Activated CD4-positive, alpha-beta T cell treated with anti-CD3 and anti-CD28 coated beads for 36 hours (primary cell): Measurements from ENCODE around the gene SDC3. TPM values are rescaled to one million over a fixed set of nuclear protein-coding genes. Genes with fewer than 3 reads are reported as not detected.

Source experiments
- ATAC-seq: fragments of 200-7000 bp; cut with Tn5 transposase; one replicate; pipeline ENCODE4 v1.10.0; 2021; ENCODE audit warnings: mild to moderate bottlenecking, moderate library complexity
- CTCF ChIA-PET: fragments of 350-600 bp; sonication (Branson Sonifier 250); formaldehyde crosslinking; loops from one replicate; lab custom pipeline; 2021; ENCODE audit warnings: antibody characterized with exemption; lab: Charles Lee
- POLR2A ChIA-PET: fragments of 350-600 bp; sonication (Branson Sonifier 250); formaldehyde crosslinking; loops from one replicate; lab custom pipeline; 2021; ENCODE audit warnings: antibody characterized with exemption, inconsistent platforms; lab: Charles Lee
- DNase-seq: peaks from one replicate; pipeline ENCODE4 v3.0.0-alpha.2; 2020
- H3K27ac Mint-ChIP-seq: one replicate; pipeline ENCODE4 v1.8.0; 2021; ENCODE audit warnings: mixed read lengths
- H3K27me3 Mint-ChIP-seq: one replicate; pipeline ENCODE4 v1.8.0; 2021; ENCODE audit warnings: mixed read lengths
- H3K36me3 Mint-ChIP-seq: one replicate; pipeline ENCODE4 v1.8.0; 2021; ENCODE audit warnings: low read depth, mixed read lengths
- H3K4me1 Mint-ChIP-seq: one replicate; pipeline ENCODE4 v1.8.0; 2021; ENCODE audit warnings: mixed read lengths
- H3K4me3 Mint-ChIP-seq: one replicate; pipeline ENCODE4 v1.8.0; 2021; ENCODE audit warnings: mild to moderate bottlenecking, moderate library complexity, mixed read lengths
- H3K9me3 Mint-ChIP-seq: one replicate; pipeline ENCODE4 v1.8.0; 2021; ENCODE audit warnings: low read depth, mixed read lengths
- intact Hi-C, 2 experiments: fragments of 100-400 bp; cut with DNase I in 1 of 2; cut with micrococcal nuclease in 1 of 2; formaldehyde crosslinking; loops; one replicate each; pipeline versions ENCODE4 v1.14.2 to v1.15.1; 2022 to 2024; cut with DNase I, micrococcal nuclease
- total RNA-seq, 2 experiments: library from RNA; stranded (reverse); gene quantifications; one replicate each; pipeline ENCODE4 v1.2.3, GENCODE V29; 2021

SDC3 gene
- total RNA-seq, 2 experiments from 2014 or later, result 0.18 to 0.37 TPM

DNA sequence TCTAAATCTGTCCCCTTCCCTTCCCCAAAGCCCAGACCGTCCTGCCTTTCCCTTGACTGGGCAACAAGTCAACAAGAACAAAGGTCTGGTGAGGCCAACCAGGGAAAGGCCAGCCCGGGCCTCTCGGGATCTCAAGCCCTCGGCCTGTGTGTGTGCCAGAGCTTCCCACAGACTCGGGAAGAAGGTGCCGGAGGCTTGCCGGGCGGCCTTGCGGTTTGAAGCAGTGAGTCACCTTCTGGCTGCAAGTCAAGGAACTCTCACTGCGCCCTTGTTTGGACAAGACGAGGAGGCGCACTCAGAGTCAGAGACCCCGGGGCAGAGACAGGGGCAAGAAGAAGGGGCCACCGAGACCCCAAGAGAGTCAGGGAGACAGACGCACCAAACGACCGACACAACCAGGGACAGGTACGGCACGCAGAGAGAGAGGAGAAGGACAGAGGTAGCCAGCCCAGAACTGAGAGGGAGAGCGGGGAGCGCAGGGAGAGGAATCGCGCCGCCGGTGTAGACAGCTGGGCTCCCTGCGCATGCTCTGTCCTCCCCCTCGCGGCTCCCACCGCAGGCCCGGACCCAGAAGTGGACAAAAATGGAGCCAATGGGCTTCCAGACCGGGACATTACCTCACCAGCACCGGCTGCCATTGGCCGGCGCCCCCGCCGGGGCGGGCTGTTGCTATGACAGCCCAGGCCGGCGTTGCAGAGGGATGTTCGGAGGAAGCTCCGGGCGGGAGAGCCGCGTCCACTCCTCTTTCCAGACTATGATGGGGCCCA is 84.4 kb downstream of the SDC3 start:
- H3K4me3 Mint-ChIP-seq, result peak overlapping the region; percentile 61
- POLR2A ChIA-PET, result interaction anchor here (0.6 kb wide), 2 partner anchors 67 to 202 kb away, joined by 3 read pairs; partner anchors contain the start of gene LAPTM5
- CTCF ChIA-PET, result interaction anchor here (0.6 to 1.2 kb wide), 3 partner anchors 10 to 104 kb away, joined by 3 to 6 read pairs (median 6); no protein-coding TSS in a partner anchor

DNA sequence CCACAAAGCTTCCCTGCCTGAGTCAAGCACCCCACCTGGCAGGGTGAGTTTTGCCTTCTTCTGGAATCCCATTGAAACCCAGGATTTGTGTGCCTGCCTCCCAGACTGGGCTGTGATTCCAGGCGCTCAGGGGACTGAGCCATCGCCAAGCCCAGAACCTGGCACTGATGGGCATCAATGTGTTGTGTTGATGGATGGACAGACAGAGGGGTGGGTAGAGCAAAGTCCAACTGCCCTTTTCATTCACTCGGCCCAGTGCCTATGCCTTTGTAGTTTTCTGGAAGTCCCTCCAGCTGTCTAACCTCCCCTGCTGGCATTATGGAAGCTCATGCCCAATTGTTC is 85.0 kb downstream of the SDC3 start:
- H3K36me3 Mint-ChIP-seq, result no peaks in the 10 kb centered on the region
- intact Hi-C loops, result no loop called here
- H3K9me3 Mint-ChIP-seq, result no peaks in the 10 kb centered on the region
- POLR2A ChIA-PET, result interaction anchor here (0.6 to 0.7 kb wide), 2 partner anchors 15 to 202 kb away, joined by 3 to 4 read pairs; no protein-coding TSS in a partner anchor
- DNase-seq (no peak), ATAC-seq (no peak)
- H3K27me3 Mint-ChIP-seq, result peaks cover 44% of the 10 kb centered on the region
- H3K4me1 Mint-ChIP-seq, result peaks cover 24% of the 10 kb centered on the region
- H3K4me3 Mint-ChIP-seq, result peak overlapping the region; percentile 61
- CTCF ChIA-PET, result interaction anchor here (0.6 to 1.2 kb wide), 2 partner anchors 10 to 21 kb away, joined by 3 to 6 read pairs; no protein-coding TSS in a partner anchor
- H3K27ac Mint-ChIP-seq, result no peak overlapping the region

More for the DNA sequence above, 84.4 kb downstream of the SDC3 start:
- intact Hi-C loops, result loop anchor here in 1 of 2 experiments (1.0 kb wide), 1 partner anchor 41 kb away; no protein-coding TSS in a partner anchor
- Mint-ChIP-seq H3K27me3 (peaks cover 40% of the 10 kb centered on the region), H3K36me3 (no peaks in the 10 kb centered on the region), H3K27ac (peak overlapping the region; percentile 32), H3K4me1 (peaks cover 24% of the 10 kb centered on the region), H3K9me3 (no peaks in the 10 kb centered on the region)
- peak; percentile 81 for DNase-seq
- peak; percentile 89 for ATAC-seq

DNA sequence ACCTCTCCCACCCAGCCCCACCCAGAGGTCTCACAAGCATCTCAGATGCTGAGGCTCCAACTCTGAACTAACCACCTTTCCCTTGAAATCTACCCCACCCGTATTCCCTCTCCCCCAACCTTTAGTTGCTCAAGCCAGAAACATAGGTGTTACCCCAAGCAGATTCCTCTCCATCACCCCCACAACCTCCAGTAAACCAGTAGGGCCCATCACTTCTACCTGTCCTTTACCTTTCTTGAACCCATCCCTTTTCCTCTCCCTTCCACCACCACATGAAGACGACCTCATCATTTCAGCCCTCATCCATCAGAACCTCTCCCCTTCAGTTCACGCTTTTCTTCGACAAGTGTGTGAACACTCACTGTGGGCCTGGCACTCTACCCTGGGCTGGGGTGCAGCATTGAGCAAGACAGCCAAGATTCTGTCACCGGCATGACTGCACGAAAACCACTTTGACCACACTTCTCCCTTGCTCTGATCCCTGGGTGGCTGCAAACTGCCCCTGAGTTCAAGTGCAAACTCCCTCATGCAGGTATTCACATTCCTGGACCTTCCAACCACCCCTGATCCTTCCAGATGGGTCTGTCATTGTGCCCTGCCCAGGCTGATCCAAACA is 85.5 kb downstream of the SDC3 start:
- DNase-seq, result peak; percentile 33
- H3K27me3 Mint-ChIP-seq, result peaks cover 47% of the 10 kb centered on the region
- intact Hi-C loops, result no loop called here

GRCh38 chr1:30822006-30822405 is 86.6 kb downstream of the SDC3 start:
- peaks cover 24% of the 10 kb centered on the region for H3K4me1 Mint-ChIP-seq
- intact Hi-C loops, result no loop called here
- H3K4me3 Mint-ChIP-seq, result no peak overlapping the region
- ATAC-seq (no peak), DNase-seq (no peak)
- no peaks in the 10 kb centered on the region for H3K36me3 Mint-ChIP-seq
- no peak overlapping the region for H3K27ac Mint-ChIP-seq
- ChIA-PET CTCF (interaction anchor here (0.6 to 1.3 kb wide), 3 partner anchors 20 to 1816 kb away, joined by 3 read pairs; no protein-coding TSS in a partner anchor), POLR2A (no interaction called here)
- H3K9me3 Mint-ChIP-seq, result no peaks in the 10 kb centered on the region
- H3K27me3 Mint-ChIP-seq, result peaks cover 51% of the 10 kb centered on the region

More for the DNA sequence above, 85.5 kb downstream of the SDC3 start:
- no peak for ATAC-seq
- ChIA-PET POLR2A (interaction anchor here (0.6 to 0.7 kb wide), 2 partner anchors 15 to 201 kb away, joined by 3 to 4 read pairs; no protein-coding TSS in a partner anchor), CTCF (interaction anchor here (0.6 to 1.2 kb wide), 2 partner anchors 11 to 21 kb away, joined by 3 to 6 read pairs; no protein-coding TSS in a partner anchor)
- H3K4me3 Mint-ChIP-seq, result no peak overlapping the region
- no peaks in the 10 kb centered on the region for H3K9me3 Mint-ChIP-seq
- no peak overlapping the region for H3K27ac Mint-ChIP-seq
- H3K4me1 Mint-ChIP-seq, result peaks cover 24% of the 10 kb centered on the region
- H3K36me3 Mint-ChIP-seq, result no peaks in the 10 kb centered on the region

DNA sequence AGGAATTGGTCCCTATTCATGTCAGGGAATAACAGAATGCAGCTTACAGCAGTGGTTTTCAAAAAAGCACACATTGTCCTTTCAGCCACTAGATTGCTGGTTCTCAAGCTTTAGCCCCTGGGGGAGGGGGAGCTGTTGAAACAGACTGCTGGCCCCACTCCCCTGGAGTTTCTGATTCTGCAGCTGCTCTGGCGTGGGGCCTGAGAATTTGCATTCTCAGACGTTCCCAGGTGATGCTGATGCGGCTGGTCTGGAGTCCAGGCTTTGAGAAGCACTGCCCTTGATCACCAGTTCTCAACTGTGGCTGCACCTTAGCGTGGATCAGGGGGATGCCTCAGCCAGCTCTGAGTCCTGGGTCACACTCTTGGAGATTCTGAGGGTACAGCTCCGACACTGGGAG is 88.3 kb downstream of the SDC3 start:
- no peaks in the 10 kb centered on the region for H3K9me3 Mint-ChIP-seq
- intact Hi-C loops, result no loop called here

More for the DNA sequence above, 88.3 kb downstream of the SDC3 start:
- POLR2A ChIA-PET, result no interaction called here
- H3K36me3 Mint-ChIP-seq, result no peaks in the 10 kb centered on the region
- no peak overlapping the region for H3K27ac Mint-ChIP-seq
- no peak overlapping the region for H3K4me3 Mint-ChIP-seq
- H3K4me1 Mint-ChIP-seq, result peaks cover 20% of the 10 kb centered on the region
- DNase-seq, result no peak
- CTCF ChIA-PET, result interaction anchor here (1.3 to 2.8 kb wide), 2 partner anchors 19 to 108 kb away, joined by 3 to 9 read pairs; no protein-coding TSS in a partner anchor
- no peak for ATAC-seq
- H3K27me3 Mint-ChIP-seq, result peaks cover 48% of the 10 kb centered on the region

Other genes starting within 250 kb of the SDC3 start
- gene MATN1, start 185.2 kb downstream of the SDC3 start, total RNA-seq, result under 1 TPM; 0.32 to 0.43 TPM
- gene LAPTM5, start 151.0 kb downstream of the SDC3 start, total RNA-seq, result 100 to 1,000 TPM; 174 to 214 TPM
- 10 to 100 TPM; 87.1 to 91.4 TPM for gene PUM1, start 157.0 kb upstream of the SDC3 start, total RNA-seq